ENCODE results near the gene HHIPL2.

- TF ChIP-seq EP300 (IDR thresholded peaks at IDR 0.05), result no peak
- TF ChIP-seq CTCF (IDR thresholded peaks at IDR 0.05), result no peak
- no peak for TF ChIP-seq POLR2A (IDR thresholded peaks at IDR 0.05)
- TF ChIP-seq POLR2AphosphoS5 (IDR thresholded peaks at IDR 0.05), result no peak
Observed at GRCh38 chr1:222557574-222557973, 9.7 kb upstream of the HHIPL2 start.
